ENCODE measurements around the gene RB1.
"Not testable (repeated sequence)": the region's sequence is repeated elsewhere in the genome, so short reads cannot be mapped to it uniquely, and the experiment has no call there.

RB1 gene

GRCh38 chr13:48334534-48335127 lies 31.1 kb downstream of the RB1 start:
- Histone ChIP-seq H3K36me3 (ENCODE audit: insufficient read depth, low read length) (peaks cover 33% of the 10 kb centered on the region), H3K27me3 (ENCODE audit: insufficient read depth, low read length, poor library complexity) (no peaks in the 10 kb centered on the region), H3K4me3 (ENCODE audit: low read depth in 1 of 2, low read length in 2 of 2) (no peak overlapping the region), H3K9ac (ENCODE audit: low read depth, low read length) (no peak overlapping the region), H3K4me1 (ENCODE audit: insufficient read depth, low read length) (no peaks in the 10 kb centered on the region), H3K27ac (ENCODE audit: low read length) (no peak overlapping the region), H2AFZ (ENCODE audit: low read depth, low read length) (no peak overlapping the region), H4K20me1 (ENCODE audit: insufficient read depth, low read length) (no peaks in the 10 kb centered on the region), H3K4me2 (ENCODE audit: insufficient read depth, low read length) (no peak overlapping the region), H3K9me3 (ENCODE audit: insufficient read depth, low read length, severe bottlenecking) (peaks cover 21% of the 10 kb centered on the region), H3K79me2 (ENCODE audit: insufficient read depth, low read length) (peaks cover 65% of the 10 kb centered on the region)
- ATAC-seq (ENCODE audit: insufficient read depth, low read depth) (peak; percentile 87), DNase-seq (no peak)
- peak; percentile 63 for TF ChIP-seq CTCF (IDR thresholded peaks at IDR 0.05; ENCODE audit: borderline replicate concordance, extremely low read depth, low read length, poor library complexity, severe bottlenecking)
- TF ChIP-seq EZH2 (IDR thresholded peaks at IDR 0.05; ENCODE audit: borderline replicate concordance, low read depth, low read length, severe bottlenecking), result no peak

- H3K27ac ChIP-seq (ENCODE audit: low read length); H3K4me1 ChIP-seq (ENCODE audit: insufficient read depth, low read length); H3K4me3 ChIP-seq (ENCODE audit: low read depth in 1 of 2, low read length in 2 of 2); H3K27me3 ChIP-seq (ENCODE audit: insufficient read depth, low read length, poor library complexity); H4K20me1 ChIP-seq (ENCODE audit: insufficient read depth, low read length); ATAC-seq (ENCODE audit: insufficient read depth, low read depth); H3K9ac ChIP-seq (ENCODE audit: low read depth, low read length); DNase-seq; H2AFZ ChIP-seq (ENCODE audit: low read depth, low read length); H3K4me2 ChIP-seq (ENCODE audit: insufficient read depth, low read length): not testable (repeated sequence)
- Histone ChIP-seq H3K9me3 (ENCODE audit: insufficient read depth, low read length, severe bottlenecking) (peaks cover 24% of the 10 kb centered on the region), H3K36me3 (ENCODE audit: insufficient read depth, low read length) (peaks cover 35% of the 10 kb centered on the region), H3K79me2 (ENCODE audit: insufficient read depth, low read length) (peaks cover 50% of the 10 kb centered on the region)
Observed at GRCh38 chr13:48339198-48339597, 35.6 kb downstream of the RB1 start.

GRCh38 chr13:48344264-48344663 lies 40.7 kb downstream of the RB1 start:
- no peak overlapping the region for H3K9ac ChIP-seq (ENCODE audit: low read depth, low read length)
- H3K27me3 ChIP-seq (ENCODE audit: insufficient read depth, low read length, poor library complexity), result no peaks in the 10 kb centered on the region
- H3K4me3 ChIP-seq (ENCODE audit: low read depth in 1 of 2, low read length in 2 of 2), result no peak overlapping the region
- peaks cover 64% of the 10 kb centered on the region for H3K36me3 ChIP-seq (ENCODE audit: insufficient read depth, low read length)
- DNase-seq, result no peak
- ATAC-seq (ENCODE audit: insufficient read depth, low read depth), result no peak
- H3K4me2 ChIP-seq (ENCODE audit: insufficient read depth, low read length), result no peak overlapping the region
- TF ChIP-seq EZH2 (IDR thresholded peaks at IDR 0.05; ENCODE audit: borderline replicate concordance, low read depth, low read length, severe bottlenecking) (no peak), CTCF (IDR thresholded peaks at IDR 0.05; ENCODE audit: borderline replicate concordance, extremely low read depth, low read length, poor library complexity, severe bottlenecking) (no peak)
- no peak overlapping the region for H3K27ac ChIP-seq (ENCODE audit: low read length)
- H3K79me2 ChIP-seq (ENCODE audit: insufficient read depth, low read length), result peaks cover 24% of the 10 kb centered on the region
- no peaks in the 10 kb centered on the region for H4K20me1 ChIP-seq (ENCODE audit: insufficient read depth, low read length)
- H3K9me3 ChIP-seq (ENCODE audit: insufficient read depth, low read length, severe bottlenecking), result peaks cover 6% of the 10 kb centered on the region
- no peaks in the 10 kb centered on the region for H3K4me1 ChIP-seq (ENCODE audit: insufficient read depth, low read length)
- no peak overlapping the region for H2AFZ ChIP-seq (ENCODE audit: low read depth, low read length)

DNA sequence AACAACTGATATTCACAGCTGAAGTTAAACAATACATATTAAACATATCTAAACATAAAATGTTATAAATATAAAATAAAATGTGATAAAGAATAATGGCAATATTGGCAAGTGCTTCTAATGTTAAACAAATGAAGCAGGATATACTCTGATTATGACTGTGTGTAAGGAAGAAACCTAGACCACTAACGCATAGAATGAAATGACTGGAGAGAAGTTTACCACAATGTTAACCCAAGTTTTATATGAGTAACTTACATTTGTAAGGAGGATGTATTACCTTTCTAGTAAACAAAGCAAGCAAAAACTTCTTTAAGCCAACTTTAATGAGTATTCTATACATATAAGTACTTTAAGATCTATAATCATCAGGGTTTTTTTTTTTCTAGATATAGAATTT lies 43.0 kb downstream of the RB1 start:
- H3K36me3 ChIP-seq (ENCODE audit: insufficient read depth, low read length), result peaks cover 81% of the 10 kb centered on the region
- peaks cover 13% of the 10 kb centered on the region; the same call in 1 of the 2 replicates for H3K79me2 ChIP-seq (ENCODE audit: insufficient read depth, low read length)
- no peaks in the 10 kb centered on the region for H4K20me1 ChIP-seq (ENCODE audit: insufficient read depth, low read length)
- no peak overlapping the region for H3K27ac ChIP-seq (ENCODE audit: low read length)
- no peak for TF ChIP-seq CTCF (IDR thresholded peaks at IDR 0.05; ENCODE audit: borderline replicate concordance, extremely low read depth, low read length, poor library complexity, severe bottlenecking)
- H3K27me3 ChIP-seq (ENCODE audit: insufficient read depth, low read length, poor library complexity), result no peaks in the 10 kb centered on the region
- H3K4me1 ChIP-seq (ENCODE audit: insufficient read depth, low read length), result no peaks in the 10 kb centered on the region
- H3K9me3 ChIP-seq (ENCODE audit: insufficient read depth, low read length, severe bottlenecking), result peaks cover 6% of the 10 kb centered on the region
- H3K4me2 ChIP-seq (ENCODE audit: insufficient read depth, low read length), result no peak overlapping the region
- H3K9ac ChIP-seq (ENCODE audit: low read depth, low read length), result no peak overlapping the region
- no peak for ATAC-seq (ENCODE audit: insufficient read depth, low read depth)
- no peak overlapping the region for H3K4me3 ChIP-seq (ENCODE audit: low read depth in 1 of 2, low read length in 2 of 2)
- H2AFZ ChIP-seq (ENCODE audit: low read depth, low read length), result no peak overlapping the region
- no peak for DNase-seq
